ENCODE data around the gene LAYN. TPM values are rescaled to one million over a fixed set of nuclear protein-coding genes. Genes with fewer than 3 reads are reported as not detected.

LAYN gene
- total RNA-seq, 2 experiments from 2014 or later: 5.6 to 40.1 TPM

GRCh38 chr11:111521135-111521534 is 19.4 kb upstream of the LAYN start:
- Mint-ChIP-seq H3K9me3 (ENCODE audit: low read depth) (no peaks in the 10 kb centered on the region), H3K4me1 (peaks cover 12% of the 10 kb centered on the region)
- CTCF ChIA-PET: no interaction called here

GRCh38 chr11:111522426-111522825 is 18.1 kb upstream of the LAYN start:
- Mint-ChIP-seq H3K9me3 (ENCODE audit: low read depth) (no peaks in the 10 kb centered on the region), H3K27me3 (peaks cover 29% of the 10 kb centered on the region), H3K36me3 (peaks cover 1% of the 10 kb centered on the region), H3K4me1 (peaks cover 21% of the 10 kb centered on the region), H3K27ac (no peak overlapping the region), H3K4me3 (no peak overlapping the region)
- DNase-seq (no peak), ATAC-seq (no peak)
- CTCF ChIA-PET: interaction anchor here (0.7 to 1.7 kb wide), 2 partner anchors 10 to 51 kb away, joined by 3 to 8 read pairs; no protein-coding TSS in a partner anchor

More at GRCh38 chr11:111521135-111521534, 19.4 kb upstream of the LAYN start:
- peaks cover 29% of the 10 kb centered on the region for H3K27me3 Mint-ChIP-seq
- no peak for DNase-seq
- ATAC-seq: no peak
- H3K36me3 Mint-ChIP-seq: peaks cover 1% of the 10 kb centered on the region
- H3K27ac Mint-ChIP-seq: no peak overlapping the region
- no peak overlapping the region for H3K4me3 Mint-ChIP-seq

GRCh38 chr11:111523343-111523742 is 17.2 kb upstream of the LAYN start:
- no peaks in the 10 kb centered on the region for H3K36me3 Mint-ChIP-seq
- H3K4me1 Mint-ChIP-seq: peaks cover 21% of the 10 kb centered on the region
- ATAC-seq (no peak), DNase-seq (no peak)
- H3K27ac Mint-ChIP-seq: no peak overlapping the region
- CTCF ChIA-PET: interaction anchor here (1.4 to 1.7 kb wide), 2 partner anchors 9 to 10 kb away, joined by 4 to 8 read pairs; no protein-coding TSS in a partner anchor
- peaks cover 26% of the 10 kb centered on the region for H3K27me3 Mint-ChIP-seq
- no peaks in the 10 kb centered on the region for H3K9me3 Mint-ChIP-seq (ENCODE audit: low read depth)
- no peak overlapping the region for H3K4me3 Mint-ChIP-seq

- H3K36me3 Mint-ChIP-seq: no peaks in the 10 kb centered on the region
- no peaks in the 10 kb centered on the region for H3K9me3 Mint-ChIP-seq (ENCODE audit: low read depth)
- H3K4me1 Mint-ChIP-seq: peaks cover 29% of the 10 kb centered on the region
- H3K27ac Mint-ChIP-seq: no peak overlapping the region
- CTCF ChIA-PET: interaction anchor here (1.4 to 1.7 kb wide), 2 partner anchors 8 to 11 kb away, joined by 4 to 8 read pairs; no protein-coding TSS in a partner anchor
- peaks cover 26% of the 10 kb centered on the region for H3K27me3 Mint-ChIP-seq
- DNase-seq: no peak
- no peak overlapping the region for H3K4me3 Mint-ChIP-seq
- ATAC-seq: no peak
Measured at GRCh38 chr11:111524056-111524455, 16.5 kb upstream of the LAYN start.

GRCh38 chr11:111525456-111525855 is 15.1 kb upstream of the LAYN start:
- Mint-ChIP-seq H3K9me3 (ENCODE audit: low read depth) (no peaks in the 10 kb centered on the region), H3K4me3 (no peak overlapping the region), H3K27me3 (peaks cover 26% of the 10 kb centered on the region), H3K36me3 (no peaks in the 10 kb centered on the region), H3K4me1 (peaks cover 32% of the 10 kb centered on the region), H3K27ac (no peak overlapping the region)
- CTCF ChIA-PET: interaction anchor here (2.5 kb wide), 1 partner anchor 13 kb away, joined by 5 read pairs; no protein-coding TSS in a partner anchor
- DNase-seq: no peak
- no peak for ATAC-seq

- H3K4me3 Mint-ChIP-seq: no peak overlapping the region
- H3K27ac Mint-ChIP-seq: no peak overlapping the region
- no peaks in the 10 kb centered on the region for H3K9me3 Mint-ChIP-seq (ENCODE audit: low read depth)
- peak; percentile 68 for ATAC-seq
- CTCF ChIA-PET: interaction anchor here (0.6 to 2.5 kb wide), 2 partner anchors 12 to 300 kb away, joined by 3 to 5 read pairs; no protein-coding TSS in a partner anchor
- DNase-seq: no peak
- peaks cover 18% of the 10 kb centered on the region for H3K27me3 Mint-ChIP-seq
- no peaks in the 10 kb centered on the region for H3K36me3 Mint-ChIP-seq
- H3K4me1 Mint-ChIP-seq: peaks cover 37% of the 10 kb centered on the region
Measured at GRCh38 chr11:111526501-111526900, 14.0 kb upstream of the LAYN start.

GRCh38 chr11:111527279-111527678 is 13.2 kb upstream of the LAYN start:
- Mint-ChIP-seq H3K4me3 (no peak overlapping the region), H3K9me3 (ENCODE audit: low read depth) (no peaks in the 10 kb centered on the region), H3K27me3 (peaks cover 12% of the 10 kb centered on the region), H3K36me3 (no peaks in the 10 kb centered on the region), H3K27ac (no peak overlapping the region), H3K4me1 (peaks cover 43% of the 10 kb centered on the region)
- CTCF ChIA-PET: interaction anchor here (2.5 kb wide), 1 partner anchor 11 kb away, joined by 5 read pairs; no protein-coding TSS in a partner anchor
- DNase-seq (no peak), ATAC-seq (no peak)

GRCh38 chr11:111528557-111528956 is 12.0 kb upstream of the LAYN start:
- H3K4me1 Mint-ChIP-seq: peaks cover 47% of the 10 kb centered on the region
- H3K9me3 Mint-ChIP-seq (ENCODE audit: low read depth): no peaks in the 10 kb centered on the region
- H3K36me3 Mint-ChIP-seq: no peaks in the 10 kb centered on the region
- H3K27me3 Mint-ChIP-seq: peaks cover 7% of the 10 kb centered on the region
- H3K4me3 Mint-ChIP-seq: no peak overlapping the region
- H3K27ac Mint-ChIP-seq: peak overlapping the region; percentile 42
- DNase-seq (no peak), ATAC-seq (no peak)
- CTCF ChIA-PET: no interaction called here

- ATAC-seq (no peak), DNase-seq (no peak)
- Mint-ChIP-seq H3K9me3 (ENCODE audit: low read depth) (no peaks in the 10 kb centered on the region), H3K4me3 (no peak overlapping the region), H3K27ac (no peak overlapping the region), H3K4me1 (peaks cover 41% of the 10 kb centered on the region), H3K27me3 (peaks cover 21% of the 10 kb centered on the region), H3K36me3 (no peaks in the 10 kb centered on the region)
- CTCF ChIA-PET: interaction anchor here (1.2 kb wide), 1 partner anchor 16 kb away, joined by 4 read pairs; the partner anchor contains the start of gene HOATZ
Measured at GRCh38 chr11:111530091-111530490, 10.4 kb upstream of the LAYN start.

- H3K4me1 Mint-ChIP-seq: peaks cover 37% of the 10 kb centered on the region
- peak overlapping the region; percentile 16 for H3K27ac Mint-ChIP-seq
- DNase-seq: no peak
- no peaks in the 10 kb centered on the region for H3K9me3 Mint-ChIP-seq (ENCODE audit: low read depth)
- H3K27me3 Mint-ChIP-seq: peaks cover 29% of the 10 kb centered on the region
- H3K4me3 Mint-ChIP-seq: no peak overlapping the region
- ATAC-seq: no peak
- CTCF ChIA-PET: interaction anchor here (0.9 to 1.9 kb wide), 3 partner anchors 8 to 71 kb away, joined by 3 to 8 read pairs (median 5); partner anchors contain the start of gene LAYN
- no peaks in the 10 kb centered on the region for H3K36me3 Mint-ChIP-seq
Measured at GRCh38 chr11:111531136-111531535, 9.4 kb upstream of the LAYN start.

- peaks cover 35% of the 10 kb centered on the region for H3K27me3 Mint-ChIP-seq
- no peaks in the 10 kb centered on the region for H3K9me3 Mint-ChIP-seq (ENCODE audit: low read depth)
- no peaks in the 10 kb centered on the region for H3K36me3 Mint-ChIP-seq
- peak; percentile 99 for ATAC-seq
- H3K27ac Mint-ChIP-seq: peak overlapping the region; percentile 81
- H3K4me1 Mint-ChIP-seq: peaks cover 31% of the 10 kb centered on the region
- H3K4me3 Mint-ChIP-seq: peak overlapping the region; percentile 21
- DNase-seq: peak; percentile 81
- CTCF ChIA-PET: interaction anchor here (0.9 to 1.9 kb wide), 5 partner anchors 9 to 77 kb away, joined by 3 to 8 read pairs (median 4); partner anchors contain the start of gene LAYN
Measured at GRCh38 chr11:111531687-111532364, 8.7 kb upstream of the LAYN start.

- H3K4me1 Mint-ChIP-seq: peaks cover 28% of the 10 kb centered on the region
- H3K9me3 Mint-ChIP-seq (ENCODE audit: low read depth): no peaks in the 10 kb centered on the region
- H3K27ac Mint-ChIP-seq: peak overlapping the region; percentile 81
- H3K36me3 Mint-ChIP-seq: no peaks in the 10 kb centered on the region
- ATAC-seq (no peak), DNase-seq (no peak)
- no peak overlapping the region for H3K4me3 Mint-ChIP-seq
- CTCF ChIA-PET: interaction anchor here (0.9 to 1.9 kb wide), 4 partner anchors 9 to 78 kb away, joined by 3 to 8 read pairs (median 4); no protein-coding TSS in a partner anchor
- H3K27me3 Mint-ChIP-seq: peaks cover 41% of the 10 kb centered on the region
Measured at GRCh38 chr11:111532365-111532709, 8.2 kb upstream of the LAYN start.

GRCh38 chr11:111535281-111535680 is 5.2 kb upstream of the LAYN start:
- Mint-ChIP-seq H3K36me3 (peaks cover 7% of the 10 kb centered on the region), H3K4me1 (peaks cover 36% of the 10 kb centered on the region), H3K4me3 (no peak overlapping the region), H3K27me3 (peaks cover 66% of the 10 kb centered on the region), H3K9me3 (ENCODE audit: low read depth) (no peaks in the 10 kb centered on the region), H3K27ac (no peak overlapping the region)
- DNase-seq: no peak
- CTCF ChIA-PET: interaction anchor here (2.0 kb wide), 1 partner anchor 106 kb away, joined by 5 read pairs; no protein-coding TSS in a partner anchor
- no peak for ATAC-seq

Measured in activated CD8-positive, alpha-beta memory T cell treated with anti-CD3 and anti-CD28 coated beads, Interleukin-2, amount 10 ng/mL, durations not matched to agents 7 days and 5 days (primary cell).